Measurements from ENCODE around the gene TAS2R43. TPM values are rescaled to one million over a fixed set of nuclear protein-coding genes. Genes with fewer than 3 reads are reported as not detected.
A peak's percentile ranks its signal among the peaks of the same experiment; 100 is the strongest.
"Not testable (repeated sequence)": the region's sequence is repeated elsewhere in the genome, so short reads cannot be mapped to it uniquely, and the experiment has no call there.

The TAS2R43 gene
- total and polyA plus RNA-seq, 10 of the 15 experiments (the other 5 are each of a cell fraction or from before 2014, with no cell fraction given) = 0.09 to 2.1 (median 0.80) TPM; not detected in 5

DNA sequence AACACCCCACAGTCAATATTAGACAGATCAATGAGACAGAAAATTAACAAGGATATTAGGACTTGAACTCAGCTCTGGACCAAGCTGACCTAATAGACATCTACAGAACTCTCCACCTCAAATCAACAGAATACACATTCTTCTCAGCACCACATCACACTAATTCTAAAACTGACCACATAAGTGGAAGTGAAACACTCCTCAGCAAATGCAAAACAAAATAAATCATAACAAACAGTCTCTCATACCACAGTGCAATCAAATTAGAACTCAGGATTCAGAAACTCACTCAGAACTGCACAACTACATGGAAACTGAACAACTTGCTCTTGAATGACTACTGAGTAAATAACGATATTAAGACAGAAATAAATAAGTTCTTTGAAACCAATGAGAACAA is 19.1 kb upstream of the TAS2R43 start:
- SMC1A ChIA-PET (ENCODE audit: uncharacterized antibody, unreplicated experiment); ATAC-seq; H3K9me3 ChIP-seq (replicated peaks; ENCODE audit: control insufficient read depth, insufficient read depth, low read length); BruUV-seq (replicated peaks); in situ Hi-C loops (cut with MboI); H3K79me2 ChIP-seq (ENCODE audit: control insufficient read depth, insufficient read depth, low read length); intact Hi-C loops (cut with micrococcal nuclease; ENCODE audit: unreplicated experiment); RAD21 ChIA-PET (ENCODE audit: unreplicated experiment); H3K36me3 ChIP-seq (ENCODE audit: control insufficient read depth in 2 of 2, insufficient read depth in 2 of 2, low read length in 1 of 2); H3K27me3 ChIP-seq (replicated peaks in 1 of 2; ENCODE audit: control insufficient read depth in 2 of 2, insufficient read depth in 2 of 2, low read length in 1 of 2); H3K4me3 ChIP-seq; H3K4me1 ChIP-seq (ENCODE audit: control insufficient read depth, insufficient read depth, low read length); H3K4me2 ChIP-seq (ENCODE audit: control insufficient read depth, insufficient read depth); POLR2A ChIA-PET; H3K9ac ChIP-seq (ENCODE audit: control insufficient read depth, insufficient read depth, low read length); FAIRE-seq; H3K27ac ChIP-seq (ENCODE audit: control insufficient read depth, insufficient read depth); H4K20me1 ChIP-seq (ENCODE audit: control insufficient read depth, insufficient read depth); CTCF ChIA-PET; H2AFZ ChIP-seq (ENCODE audit: control insufficient read depth, low read depth, low read length): not testable (repeated sequence)
- peak; percentile 38 for DNase-seq (ENCODE audit: low read depth, low spot score)
- 0% methylated on average over 1 of the region's 1 CpG for WGBS (ENCODE audit: insufficient coverage, insufficient replicate concordance, low lambda C conversion rate, missing lambda C conversion rate)
- TF ChIP-seq RUNX3 (IDR thresholded peaks at IDR 0.05; ENCODE audit: low read length) (peak; percentile 72), MTA2 (IDR thresholded peaks at IDR 0.05; ENCODE audit: low read depth) (peak; percentile 59), NBN (IDR thresholded peaks at IDR 0.05) (peak; percentile 39; the same call in 1 of the 2 replicates), DPF2 (IDR thresholded peaks at IDR 0.05) (0 out of 2 replicates have a peak, but pooled peaks have one; percentile 19), SPI1 (IDR thresholded peaks at IDR 0.05; ENCODE audit: borderline replicate concordance, insufficient read depth, low read depth, low read length) (peak; percentile 51; the same call in 1 of the 2 replicates), ATF7 (IDR thresholded peaks at IDR 0.05; ENCODE audit: low read depth) (peak; percentile 56), ZNF217 (IDR thresholded peaks at IDR 0.05) (0 out of 2 replicates have a peak, but pooled peaks have one; percentile 56)
- TF ChIP-seq, protein P1, sequence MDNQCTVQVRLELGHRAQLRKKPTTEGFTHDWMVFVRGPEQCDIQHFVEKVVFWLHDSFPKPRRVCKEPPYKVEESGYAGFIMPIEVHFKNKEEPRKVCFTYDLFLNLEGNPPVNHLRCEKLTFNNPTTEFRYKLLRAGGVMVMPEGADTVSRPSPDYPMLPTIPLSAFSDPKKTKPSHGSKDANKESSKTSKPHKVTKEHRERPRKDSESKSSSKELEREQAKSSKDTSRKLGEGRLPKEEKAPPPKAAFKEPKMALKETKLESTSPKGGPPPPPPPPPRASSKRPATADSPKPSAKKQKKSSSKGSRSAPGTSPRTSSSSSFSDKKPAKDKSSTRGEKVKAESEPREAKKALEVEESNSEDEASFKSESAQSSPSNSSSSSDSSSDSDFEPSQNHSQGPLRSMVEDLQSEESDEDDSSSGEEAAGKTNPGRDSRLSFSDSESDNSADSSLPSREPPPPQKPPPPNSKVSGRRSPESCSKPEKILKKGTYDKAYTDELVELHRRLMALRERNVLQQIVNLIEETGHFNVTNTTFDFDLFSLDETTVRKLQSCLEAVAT (IDR thresholded peaks at IDR 0.05) = peak; percentile 24; the same call in 1 of the 2 replicates
